Hematopoietic multipotent progenitor cell treated with erythropoietin and hydrocortisone succinate and interleukin-3 and kit ligand, for 6 days (in vitro differentiated cells): Measurements from ENCODE around the gene ZNF524.
A peak's percentile ranks its signal among the peaks of the same experiment; 100 is the strongest.
"Not testable (repeated sequence)": the region's sequence is repeated elsewhere in the genome, so short reads cannot be mapped to it uniquely, and the experiment has no call there.

Experiments used
- DNase-seq: peaks from one replicate; pipeline ENCODE4 v3.0.0-alpha.2; 2015

The ZNF524 gene

DNA sequence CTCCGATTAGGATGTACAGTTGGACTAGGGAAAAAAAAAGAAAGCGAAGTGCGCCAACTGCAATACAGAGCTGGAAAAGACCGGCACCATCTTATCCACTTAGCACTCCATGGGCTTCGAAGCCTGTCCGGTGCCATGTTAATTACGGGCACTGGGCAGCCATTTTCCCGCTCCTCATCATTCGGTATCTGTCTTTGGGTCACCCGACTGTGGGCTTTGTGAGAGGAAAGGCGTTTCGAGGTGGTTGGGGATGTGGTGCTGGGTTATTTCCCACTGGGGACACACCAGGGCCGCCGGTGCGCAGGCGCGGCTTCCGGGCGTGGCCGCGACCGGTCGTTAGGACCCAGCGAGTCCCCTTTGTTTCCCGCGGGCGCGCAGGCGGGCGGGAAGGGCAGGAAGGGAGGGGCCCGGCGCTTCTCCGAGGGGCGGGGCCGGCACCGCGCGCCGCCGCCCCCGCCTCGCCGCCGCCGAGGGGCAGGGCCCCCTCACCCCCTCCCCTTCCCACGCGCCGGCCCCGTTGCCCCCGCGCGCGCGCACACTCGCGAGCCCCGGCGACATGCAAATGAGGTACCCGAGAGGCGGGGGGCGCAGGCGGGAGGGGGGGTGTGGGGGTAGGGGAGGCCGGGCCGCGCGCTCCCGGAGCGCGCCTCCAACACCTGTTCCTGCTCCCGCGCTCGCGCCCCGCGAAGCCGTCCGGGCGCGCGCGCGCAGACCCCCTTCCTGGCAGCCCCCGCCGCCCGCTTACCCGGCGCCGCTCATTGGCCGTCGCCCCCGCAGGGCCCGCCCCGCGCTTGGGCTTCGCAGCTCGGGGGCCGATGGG, at the start of gene ZNF524:
TSS of gene ZNF524 (plus strand) at position 447 of the 820 bp plus-strand sequence. CDS start 1,825 bp downstream, outside the sequence.
- peak; percentile 95 for DNase-seq

DNA sequence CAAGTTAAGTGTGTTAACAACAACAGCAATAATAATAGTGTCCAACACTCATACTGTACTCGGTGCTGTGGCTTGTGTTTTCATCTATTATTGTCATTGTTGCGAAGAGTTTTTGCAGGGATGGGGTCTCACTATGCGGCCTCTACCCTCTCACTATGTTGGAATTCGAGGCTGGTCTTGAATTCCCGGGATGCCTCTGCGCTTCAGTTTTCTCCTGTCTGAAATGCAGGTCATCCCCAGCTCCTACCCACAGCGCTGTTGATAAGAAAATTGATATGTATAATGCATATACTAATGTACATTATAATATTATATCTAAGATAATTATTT, 49.8 kb upstream of the ZNF524 start:
- DNase-seq = no peak

- DNase-seq = no peak
Measured at GRCh38 chr19:55552206-55552605, 47.9 kb upstream of the ZNF524 start.

- DNase-seq = no peak
Measured at GRCh38 chr19:55552620-55553019, 47.5 kb upstream of the ZNF524 start.

DNA sequence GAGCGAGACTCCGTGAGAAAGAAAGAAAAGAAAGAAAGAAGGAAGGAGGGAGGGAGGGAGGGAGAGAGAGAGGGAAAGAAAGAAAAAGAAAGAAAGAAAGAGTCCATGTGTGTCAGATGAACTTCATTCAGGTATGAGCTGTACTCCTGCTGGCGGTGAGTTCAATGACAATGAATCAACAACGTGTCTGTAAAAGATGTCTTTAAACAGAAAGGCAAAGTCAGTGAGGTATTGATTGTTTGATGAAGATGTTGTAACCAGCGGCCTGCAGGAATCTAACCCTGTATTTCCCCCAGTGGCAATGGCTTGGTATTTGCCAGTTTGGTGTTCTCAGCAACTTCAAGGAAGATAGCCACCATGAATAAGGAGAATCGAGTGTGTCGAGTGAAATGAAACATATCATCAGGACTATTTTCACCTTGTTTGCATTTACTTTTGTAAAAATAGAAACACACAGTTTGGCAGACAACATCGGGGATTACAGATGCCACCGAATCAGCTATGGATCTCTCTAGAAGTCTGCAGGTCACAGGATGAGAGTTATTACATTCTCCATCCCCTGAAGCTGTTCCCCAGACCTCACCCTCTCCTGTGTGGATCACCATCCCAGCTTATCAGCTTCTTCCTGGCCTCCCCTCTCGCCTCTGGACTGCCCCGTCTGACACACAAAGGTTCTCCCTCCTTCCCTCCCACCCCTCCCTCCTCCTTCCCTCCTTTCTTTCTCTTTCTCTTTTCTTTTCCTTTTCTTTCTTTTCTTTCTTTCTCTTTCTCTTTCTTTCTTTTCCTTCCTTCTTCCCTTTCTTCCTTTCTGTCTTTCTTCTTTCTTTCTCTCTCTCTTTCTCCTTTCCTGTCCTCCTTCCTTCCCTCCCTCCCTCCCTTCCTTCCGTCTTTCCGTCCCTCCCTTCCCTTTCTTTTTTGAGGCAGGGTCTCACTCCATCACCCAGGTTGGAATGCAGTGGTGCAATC, 46.6 kb upstream of the ZNF524 start:
- DNase-seq = no peak

DNA sequence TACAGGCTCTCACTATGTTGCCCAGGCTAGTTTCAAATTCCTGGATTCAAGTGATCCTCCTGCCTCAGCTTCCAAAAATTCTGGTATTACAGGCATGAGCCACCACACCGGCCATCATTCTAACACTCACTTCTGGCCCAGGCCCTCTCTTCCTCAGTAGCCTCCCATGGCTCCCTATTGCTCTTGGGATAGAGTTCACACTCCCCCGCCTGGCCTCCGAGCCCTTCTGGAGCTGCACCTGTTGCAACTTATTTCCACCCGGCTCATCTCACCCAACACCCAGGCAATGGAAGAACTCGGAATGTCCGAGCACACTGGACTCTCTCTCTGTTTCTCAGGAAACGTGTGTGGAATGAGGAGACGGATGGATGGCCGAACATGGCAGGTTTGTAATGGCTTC, 45.8 kb upstream of the ZNF524 start:
- no peak for DNase-seq

- DNase-seq = no peak
Measured at GRCh38 chr19:55554741-55555152, 45.3 kb upstream of the ZNF524 start.

- no peak for DNase-seq
Measured at GRCh38 chr19:55559684-55560083, 40.4 kb upstream of the ZNF524 start.

GRCh38 chr19:55563261-55563690, 36.8 kb upstream of the ZNF524 start:
- DNase-seq = no peak

GRCh38 chr19:55566823-55567222, 33.3 kb upstream of the ZNF524 start:
- no peak for DNase-seq

DNA sequence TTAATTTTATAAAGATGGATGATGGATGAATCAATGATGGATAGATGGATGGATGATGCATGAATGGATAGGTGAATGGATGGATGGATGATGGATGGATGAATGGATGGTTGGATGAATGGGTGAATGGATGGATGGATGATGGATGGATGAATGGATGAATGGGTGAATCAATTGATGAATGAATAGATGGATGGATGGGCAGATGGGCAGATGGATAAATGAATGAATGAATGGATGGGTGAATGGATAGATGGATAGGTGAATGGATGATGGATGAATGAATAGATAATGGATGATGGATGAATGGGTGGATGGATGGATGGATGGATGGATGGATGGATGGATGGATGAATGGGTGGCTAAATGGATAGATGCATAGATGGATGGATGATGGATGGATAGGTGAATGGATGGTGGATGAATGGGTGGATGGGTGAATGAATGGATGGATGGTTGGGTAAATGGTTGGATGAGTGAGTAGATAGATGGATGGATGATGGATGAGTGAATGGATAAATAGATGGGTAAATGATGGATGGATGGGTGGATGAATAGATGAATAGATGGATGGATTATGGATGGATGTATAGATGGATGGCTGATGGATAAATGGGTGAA, 32.3 kb upstream of the ZNF524 start:
- no peak for DNase-seq

DNA sequence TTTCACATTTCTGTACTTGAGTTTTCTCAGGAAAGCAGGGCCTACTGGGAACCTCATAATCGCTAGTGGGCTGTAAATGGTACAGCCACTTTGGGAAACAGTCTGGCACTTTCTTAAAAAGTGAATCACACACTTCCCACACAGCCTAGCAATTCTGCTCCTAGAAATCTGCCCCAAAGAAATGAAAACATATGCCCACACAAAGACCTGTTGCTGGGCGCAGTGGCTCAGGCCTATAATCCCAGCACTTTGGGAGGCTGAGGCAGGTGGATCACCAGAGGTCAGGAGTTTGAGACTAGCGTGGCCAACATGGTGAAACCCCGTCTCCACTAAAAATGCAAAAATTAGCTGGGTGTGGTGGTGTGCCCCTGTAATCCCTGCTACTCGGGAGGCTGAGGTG, 30.6 kb upstream of the ZNF524 start:
- not testable (repeated sequence) for DNase-seq

DNA sequence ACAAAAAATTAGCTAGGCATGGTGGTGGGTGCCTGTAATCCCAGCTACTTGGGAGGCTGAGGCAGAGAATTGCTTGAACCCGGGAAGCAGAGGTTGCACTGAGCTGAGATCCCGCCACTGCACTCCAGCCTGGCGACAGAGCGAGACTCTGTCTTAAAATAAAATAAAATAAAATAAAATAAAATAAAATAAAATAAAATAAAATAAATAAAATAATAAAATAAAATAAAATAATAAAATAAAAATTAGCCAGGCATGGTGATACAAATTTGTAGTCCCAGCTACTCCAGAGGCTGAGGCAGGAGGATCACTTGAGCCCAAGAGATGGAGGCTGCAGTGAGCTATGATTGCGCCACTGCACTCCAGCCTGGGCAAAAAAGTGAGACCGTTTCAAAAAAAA, 26.2 kb upstream of the ZNF524 start:
- not testable (repeated sequence) for DNase-seq

DNA sequence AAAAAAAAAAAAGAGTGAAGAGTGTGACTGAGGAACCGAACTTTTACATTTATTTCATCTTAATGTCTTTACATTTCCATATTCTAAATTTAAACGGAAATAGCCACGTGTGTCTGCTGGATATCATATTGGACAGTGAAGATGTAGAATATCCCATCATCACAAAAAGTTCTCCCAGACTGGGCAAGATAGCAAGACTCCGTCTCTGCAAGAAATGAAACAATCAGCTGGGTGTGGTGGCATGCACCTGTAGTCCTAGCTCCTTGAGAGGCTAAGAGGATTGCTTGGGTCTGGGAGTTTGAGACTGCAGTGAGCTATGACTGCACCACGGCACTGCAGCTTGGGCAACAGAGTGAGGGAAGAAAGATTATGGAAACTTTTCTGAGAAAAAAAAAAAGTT, 23.3 kb upstream of the ZNF524 start:
- DNase-seq = no peak

DNA sequence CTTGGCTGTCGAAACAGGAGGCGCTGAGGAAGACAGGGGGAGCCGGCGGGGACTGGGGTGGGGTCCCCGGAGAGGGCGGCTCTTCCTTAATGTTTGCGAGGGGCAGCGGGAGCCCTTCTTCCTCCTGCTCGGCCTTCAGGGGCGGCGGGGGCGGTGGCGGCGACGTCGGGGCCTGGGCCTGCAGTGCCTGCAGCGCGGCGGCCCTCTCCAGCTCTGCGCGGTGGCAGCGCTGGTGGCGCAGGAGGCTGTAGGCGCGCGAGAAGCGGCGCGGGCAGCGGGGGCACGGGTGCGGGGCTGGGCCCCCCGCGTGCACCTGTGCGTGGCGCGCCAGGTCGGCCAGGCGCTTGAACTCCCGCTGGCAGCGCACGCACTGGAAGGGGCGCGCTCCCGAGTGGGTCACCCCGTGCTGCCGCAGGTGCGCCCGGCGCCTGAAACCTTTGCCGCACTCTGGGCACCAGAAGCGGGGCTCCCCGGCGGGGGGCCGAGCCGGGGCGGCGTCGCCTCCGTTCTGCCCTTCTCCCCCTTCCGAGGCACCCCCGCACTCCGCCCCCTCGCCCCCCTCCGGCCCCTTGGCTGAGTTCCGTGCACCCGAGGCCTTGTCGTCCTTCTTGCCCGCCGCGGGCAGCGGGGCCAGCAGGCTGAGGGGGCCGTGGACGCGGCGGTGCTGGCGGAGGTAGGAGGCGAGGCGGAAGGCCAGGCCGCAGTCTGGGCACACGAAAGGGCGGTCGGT, 21.9 kb upstream of the ZNF524 start:
- DNase-seq = no peak

DNA sequence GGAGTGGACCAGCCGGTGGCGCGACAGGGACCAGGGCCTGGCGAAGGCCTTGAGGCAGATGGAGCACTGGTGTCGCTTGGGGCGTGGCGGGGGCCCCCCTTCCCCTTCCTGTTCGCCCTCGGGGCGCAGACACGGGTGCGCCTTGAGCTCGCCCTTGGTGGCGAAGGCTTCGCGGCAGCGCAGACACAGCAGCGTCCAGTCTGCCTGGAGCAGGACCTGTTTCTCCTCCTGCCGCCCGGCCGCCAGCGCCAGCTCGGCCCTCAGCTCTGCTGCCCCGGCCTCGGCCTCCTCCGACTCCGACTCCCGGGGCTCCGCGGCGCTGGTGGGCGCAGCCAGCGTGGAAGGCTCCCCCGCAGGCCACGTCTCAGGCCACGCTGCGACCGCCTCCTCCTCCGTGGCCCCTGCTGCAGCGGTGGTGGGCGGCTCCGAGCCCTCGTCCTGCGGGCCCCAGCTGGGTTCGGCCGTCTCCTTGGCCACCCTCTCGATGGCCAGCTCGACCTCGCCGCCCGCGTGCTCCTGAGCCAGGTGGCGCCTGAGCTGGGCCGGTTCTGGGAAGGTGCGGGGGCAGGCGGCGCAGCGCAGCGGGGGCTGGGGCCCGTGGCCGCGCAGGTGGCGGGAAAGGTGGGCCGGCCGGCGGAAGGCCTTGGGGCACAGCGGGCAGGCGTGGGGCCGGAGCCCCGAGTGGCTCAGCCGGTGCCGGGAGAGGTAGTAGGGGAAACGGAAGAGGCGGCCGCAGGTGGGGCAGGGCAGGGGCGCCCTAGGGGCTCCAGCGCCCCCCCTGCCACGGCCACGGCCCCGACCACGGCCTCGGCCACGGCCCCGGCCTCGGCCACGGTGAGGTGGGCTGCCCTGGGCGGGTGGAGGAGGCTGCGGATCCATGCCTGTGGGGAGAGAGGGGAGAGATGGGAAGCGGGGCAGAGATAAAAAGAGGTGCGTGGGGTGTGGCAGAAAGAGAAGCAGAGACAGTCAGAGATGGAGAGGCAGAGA, 21.0 kb upstream of the ZNF524 start:
- no peak for DNase-seq

- DNase-seq = peak; percentile 42
Measured at GRCh38 chr19:55579766-55580621, 20.1 kb upstream of the ZNF524 start.

- peak; percentile 91 for DNase-seq
Measured at GRCh38 chr19:55580628-55581144, 19.4 kb upstream of the ZNF524 start, which contains the start of gene ZNF579. Gene ZNF579, minus strand, starts transcription at chr19:55580848. Its CDS starts 1,209 bp downstream, at chr19:55579639.

DNA sequence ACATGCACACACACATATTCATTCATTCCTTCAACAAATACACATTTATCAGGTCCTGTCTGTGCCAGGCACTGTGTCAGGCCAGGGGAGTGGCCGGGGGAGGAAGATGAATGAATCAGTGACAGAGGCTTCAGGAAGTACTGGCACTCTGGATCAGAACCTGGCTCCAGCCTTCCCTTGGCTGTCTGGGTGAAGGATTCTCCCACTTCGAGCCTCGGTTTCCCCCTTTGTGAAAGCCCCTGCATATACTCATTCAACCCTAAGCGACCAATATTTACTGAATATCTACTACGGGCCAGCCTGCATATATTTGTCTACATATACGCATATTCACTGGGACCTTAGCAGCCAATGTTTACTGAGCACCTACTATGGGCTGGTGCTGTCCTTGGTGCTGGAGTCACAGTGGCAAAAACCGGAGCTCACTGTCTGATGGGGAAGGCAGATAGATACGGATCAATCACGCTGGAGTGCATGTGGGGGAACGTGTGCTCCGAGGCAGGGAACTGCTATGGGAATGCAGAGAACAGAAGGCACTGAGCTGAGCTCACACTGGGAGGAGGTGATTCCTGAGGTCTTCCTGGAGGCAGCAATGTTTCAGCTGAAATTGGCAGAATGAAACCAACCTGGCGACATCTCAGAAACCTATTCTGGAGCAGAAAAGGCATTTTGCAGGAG, 18.8 kb upstream of the ZNF524 start:
- DNase-seq = peak; percentile 64
